ENCODE results near the gene KYNU.

The KYNU gene

GRCh38 chr2:142993771-142994170, 116.3 kb downstream of the KYNU start:
- DNase-seq (ENCODE audit: extremely low read depth, insufficient read length): no peak
- H3K4me3 ChIP-seq (replicated peaks; ENCODE audit: low read depth, low read length): no peak overlapping the region
- TF ChIP-seq CTCF (IDR thresholded peaks at IDR 0.05; ENCODE audit: insufficient read depth, low read length, poor library complexity, severe bottlenecking): no peak
- H3K36me3 ChIP-seq (ENCODE audit: control insufficient read depth, insufficient read depth, low read length): no peaks in the 10 kb centered on the region
- no peaks in the 10 kb centered on the region for H3K27me3 ChIP-seq (replicated peaks; ENCODE audit: control insufficient read depth, insufficient read depth, low read length)

GRCh38 chr2:142994665-142995064, 117.2 kb downstream of the KYNU start:
- no peak for TF ChIP-seq CTCF (IDR thresholded peaks at IDR 0.05; ENCODE audit: insufficient read depth, low read length, poor library complexity, severe bottlenecking)
- DNase-seq (ENCODE audit: extremely low read depth, insufficient read length): no peak
- Histone ChIP-seq H3K27me3 (replicated peaks; ENCODE audit: control insufficient read depth, insufficient read depth, low read length) (no peaks in the 10 kb centered on the region), H3K36me3 (ENCODE audit: control insufficient read depth, insufficient read depth, low read length) (no peaks in the 10 kb centered on the region), H3K4me3 (replicated peaks; ENCODE audit: low read depth, low read length) (no peak overlapping the region)

- no peaks in the 10 kb centered on the region for H3K36me3 ChIP-seq (ENCODE audit: control insufficient read depth, insufficient read depth, low read length)
- DNase-seq (ENCODE audit: extremely low read depth, insufficient read length): no peak
- no peak for TF ChIP-seq CTCF (IDR thresholded peaks at IDR 0.05; ENCODE audit: insufficient read depth, low read length, poor library complexity, severe bottlenecking)
- H3K4me3 ChIP-seq (replicated peaks; ENCODE audit: low read depth, low read length): no peak overlapping the region
- no peaks in the 10 kb centered on the region for H3K27me3 ChIP-seq (replicated peaks; ENCODE audit: control insufficient read depth, insufficient read depth, low read length)
Observed at GRCh38 chr2:142997231-142997630, 119.8 kb downstream of the KYNU start.

GRCh38 chr2:143000599-143000998, 123.1 kb downstream of the KYNU start:
- Histone ChIP-seq H3K4me3 (replicated peaks; ENCODE audit: low read depth, low read length) (no peak overlapping the region), H3K27me3 (replicated peaks; ENCODE audit: control insufficient read depth, insufficient read depth, low read length) (no peaks in the 10 kb centered on the region), H3K36me3 (ENCODE audit: control insufficient read depth, insufficient read depth, low read length) (no peaks in the 10 kb centered on the region)
- DNase-seq (ENCODE audit: extremely low read depth, insufficient read length): no peak
- no peak for TF ChIP-seq CTCF (IDR thresholded peaks at IDR 0.05; ENCODE audit: insufficient read depth, low read length, poor library complexity, severe bottlenecking)

GRCh38 chr2:143001501-143001900, 124.0 kb downstream of the KYNU start:
- Histone ChIP-seq H3K27me3 (replicated peaks; ENCODE audit: control insufficient read depth, insufficient read depth, low read length) (no peaks in the 10 kb centered on the region), H3K4me3 (replicated peaks; ENCODE audit: low read depth, low read length) (no peak overlapping the region), H3K36me3 (ENCODE audit: control insufficient read depth, insufficient read depth, low read length) (no peaks in the 10 kb centered on the region)
- TF ChIP-seq CTCF (IDR thresholded peaks at IDR 0.05; ENCODE audit: insufficient read depth, low read length, poor library complexity, severe bottlenecking): no peak
- no peak for DNase-seq (ENCODE audit: extremely low read depth, insufficient read length)

- no peaks in the 10 kb centered on the region for H3K36me3 ChIP-seq (ENCODE audit: control insufficient read depth, insufficient read depth, low read length)
- no peak for TF ChIP-seq CTCF (IDR thresholded peaks at IDR 0.05; ENCODE audit: insufficient read depth, low read length, poor library complexity, severe bottlenecking)
- no peak for DNase-seq (ENCODE audit: extremely low read depth, insufficient read length)
Observed at GRCh38 chr2:143015656-143016055, 138.2 kb downstream of the KYNU start.

More at GRCh38 chr2:143015656-143016055, 138.2 kb downstream of the KYNU start:
- Histone ChIP-seq H3K4me3 (replicated peaks; ENCODE audit: low read depth, low read length) (no peak overlapping the region), H3K27me3 (replicated peaks; ENCODE audit: control insufficient read depth, insufficient read depth, low read length) (no peaks in the 10 kb centered on the region)

All from GM06990 (cell line).